OCI-LY3 (cell line): ENCODE data around the gene FRMD4A.

ENCODE experiments used
- H2AFZ ChIP-seq: fragments of 200-600, 300-600 bp; shearing (Covaris generic); 2 replicates; pipeline ENCODE4 v1.6.0; 2014; ENCODE audit warnings: antibody characterized with exemption, low read depth, low read length
- H3K27ac ChIP-seq: fragments of 200-600, 300-600 bp; sonication (generic); 2 replicates; pipeline ENCODE4 v1.5.1; 2014; ENCODE audit warnings: mild to moderate bottlenecking, low read length, moderate library complexity, mixed read lengths
- H3K27me3 ChIP-seq: fragments of 200-600, 300-600 bp; sonication (generic); 2 replicates; pipeline ENCODE4 v1.6.1; 2014; ENCODE audit warnings: low read depth, low read length, mixed read lengths
- H3K36me3 ChIP-seq: fragments of 200-600, 300-600 bp; sonication (generic); replicated peaks from 2 replicates; pipeline ENCODE3; 2014; ENCODE audit warnings: low read depth, low read length, mixed read lengths
- H3K4me1 ChIP-seq: fragments of 300-600, 200-600 bp; sonication (generic); 2 replicates; pipeline ENCODE4 v1.6.1; 2014; ENCODE audit warnings: low read length, mixed read lengths
- H3K4me2 ChIP-seq: fragments of 200-600, 300-600 bp; sonication (generic); 2 replicates; pipeline ENCODE4 v1.6.1; 2014; ENCODE audit warnings: low read length, mixed read lengths
- H3K4me3 ChIP-seq: fragments of 300-600, 200-600 bp; sonication (generic); 2 replicates; pipeline ENCODE4 v1.5.1; 2014; ENCODE audit warnings: antibody characterized with exemption, mild to moderate bottlenecking, low read length, moderate library complexity
- H3K79me2 ChIP-seq: fragments of 300-600, 200-600 bp; shearing (Covaris generic); 2 replicates; pipeline ENCODE4 v1.6.1; 2014; ENCODE audit warnings: mild to moderate bottlenecking, low read length, mixed read lengths
- H3K9ac ChIP-seq: fragments of 300-600, 200-600 bp; shearing (Covaris generic); 2 replicates; pipeline ENCODE4 v1.6.0; 2014; ENCODE audit warnings: mild to moderate bottlenecking, low read length, moderate library complexity
- H3K9me3 ChIP-seq: fragments of 200-600, 300-600 bp; shearing (Covaris generic); 2 replicates; pipeline ENCODE4 v1.6.1; 2014; ENCODE audit warnings: low read length, mixed read lengths; ENCODE audit not compliant: insufficient read depth
- H4K20me1 ChIP-seq: fragments of 200-600, 300-600 bp; sonication (generic); 2 replicates; pipeline ENCODE4 v1.6.1; 2016; ENCODE audit warnings: low read length, mixed read lengths; ENCODE audit not compliant: insufficient read depth
- EZH2phosphoT487 ChIP-seq: fragments of 200-600 bp; shearing (Covaris generic); IDR thresholded peaks from 2 replicates; pipeline ENCODE4 v1.6.1; 2018; ENCODE audit warnings: antibody characterized with exemption, mixed run types, low read depth
- TF ChIP-seq, protein P1 (sequence below): fragments of 200-600, 300-600 bp; sonication (generic); IDR thresholded peaks from 2 replicates; pipeline ENCODE4 v1.5.1; 2014; ENCODE audit warnings: antibody characterized with exemption, low read length, low read depth

Gene FRMD4A

DNA sequence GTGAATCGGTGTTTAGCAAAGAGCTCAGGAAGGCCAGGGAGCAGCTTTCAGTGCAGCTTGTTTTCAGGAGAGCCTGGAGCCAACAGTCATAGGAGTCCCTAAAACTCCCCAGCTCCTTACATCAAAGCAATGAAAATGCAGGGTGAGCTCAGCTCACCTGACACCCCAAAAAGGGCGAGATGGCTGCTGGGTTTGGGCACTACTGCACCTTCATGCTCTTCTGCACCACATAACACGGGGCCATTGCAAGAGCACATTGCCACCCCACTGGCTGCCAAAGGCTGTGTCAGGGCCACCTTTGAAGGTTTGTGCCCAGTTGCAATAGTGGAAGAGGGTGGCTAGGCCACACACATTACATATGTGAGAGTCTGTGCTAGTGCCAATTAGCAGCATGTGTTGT is 25.0 kb upstream of the FRMD4A start:
- Histone ChIP-seq H3K36me3 (no peaks in the 10 kb centered on the region), H3K4me3 (no peak overlapping the region), H3K4me1 (peaks cover 8% of the 10 kb centered on the region), H3K27me3 (peaks cover 33% of the 10 kb centered on the region; the same call in 1 of the 2 replicates), H3K9ac (no peak overlapping the region), H3K4me2 (no peak overlapping the region), H3K79me2 (no peaks in the 10 kb centered on the region), H3K27ac (no peak overlapping the region), H2AFZ (no peak overlapping the region), H4K20me1 (no peaks in the 10 kb centered on the region), H3K9me3 (no peaks in the 10 kb centered on the region)
- no peak for TF ChIP-seq EZH2phosphoT487
- TF ChIP-seq, protein P1, sequence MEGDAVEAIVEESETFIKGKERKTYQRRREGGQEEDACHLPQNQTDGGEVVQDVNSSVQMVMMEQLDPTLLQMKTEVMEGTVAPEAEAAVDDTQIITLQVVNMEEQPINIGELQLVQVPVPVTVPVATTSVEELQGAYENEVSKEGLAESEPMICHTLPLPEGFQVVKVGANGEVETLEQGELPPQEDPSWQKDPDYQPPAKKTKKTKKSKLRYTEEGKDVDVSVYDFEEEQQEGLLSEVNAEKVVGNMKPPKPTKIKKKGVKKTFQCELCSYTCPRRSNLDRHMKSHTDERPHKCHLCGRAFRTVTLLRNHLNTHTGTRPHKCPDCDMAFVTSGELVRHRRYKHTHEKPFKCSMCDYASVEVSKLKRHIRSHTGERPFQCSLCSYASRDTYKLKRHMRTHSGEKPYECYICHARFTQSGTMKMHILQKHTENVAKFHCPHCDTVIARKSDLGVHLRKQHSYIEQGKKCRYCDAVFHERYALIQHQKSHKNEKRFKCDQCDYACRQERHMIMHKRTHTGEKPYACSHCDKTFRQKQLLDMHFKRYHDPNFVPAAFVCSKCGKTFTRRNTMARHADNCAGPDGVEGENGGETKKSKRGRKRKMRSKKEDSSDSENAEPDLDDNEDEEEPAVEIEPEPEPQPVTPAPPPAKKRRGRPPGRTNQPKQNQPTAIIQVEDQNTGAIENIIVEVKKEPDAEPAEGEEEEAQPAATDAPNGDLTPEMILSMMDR, result no peak

DNA sequence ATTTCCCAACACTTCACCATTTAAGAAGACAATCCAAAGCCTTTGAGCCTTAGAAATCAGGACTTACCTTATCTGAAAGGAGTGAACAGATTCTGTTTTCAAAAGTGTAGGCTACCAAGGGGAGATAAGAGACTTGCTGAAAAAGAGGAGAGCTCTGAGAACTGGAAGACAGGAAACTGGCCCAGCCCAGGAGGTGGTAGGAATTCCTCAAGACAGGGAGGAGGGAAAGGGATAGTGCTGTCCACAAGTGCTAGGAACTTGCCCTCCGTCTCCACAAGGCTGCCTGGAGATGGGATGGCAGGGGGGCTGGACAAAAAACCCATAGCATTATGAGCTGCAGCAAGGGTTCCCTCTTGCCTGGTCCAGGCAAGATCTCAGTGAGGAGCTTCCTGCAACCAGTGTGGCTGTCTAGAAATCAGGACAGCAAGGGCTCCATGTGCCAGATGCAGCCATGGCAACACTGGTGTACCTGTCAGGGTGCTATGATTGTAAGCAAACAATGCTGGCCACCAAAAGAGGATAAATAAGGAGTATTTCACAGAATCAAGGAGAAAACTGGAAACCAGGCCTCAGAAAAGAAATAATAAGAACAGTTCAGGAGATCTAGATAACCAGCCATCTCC is 22.7 kb upstream of the FRMD4A start:
- no peaks in the 10 kb centered on the region for H4K20me1 ChIP-seq
- H3K9me3 ChIP-seq, result no peaks in the 10 kb centered on the region
- H2AFZ ChIP-seq, result no peak overlapping the region
- H3K27ac ChIP-seq, result no peak overlapping the region
- H3K36me3 ChIP-seq, result no peaks in the 10 kb centered on the region
- TF ChIP-seq, protein P1, result no peak
- no peak for TF ChIP-seq EZH2phosphoT487
- H3K27me3 ChIP-seq, result peaks cover 33% of the 10 kb centered on the region; the same call in 1 of the 2 replicates
- H3K79me2 ChIP-seq, result no peaks in the 10 kb centered on the region
- no peaks in the 10 kb centered on the region for H3K4me1 ChIP-seq
- no peak overlapping the region for H3K4me3 ChIP-seq
- H3K9ac ChIP-seq, result no peak overlapping the region
- H3K4me2 ChIP-seq, result no peak overlapping the region

DNA sequence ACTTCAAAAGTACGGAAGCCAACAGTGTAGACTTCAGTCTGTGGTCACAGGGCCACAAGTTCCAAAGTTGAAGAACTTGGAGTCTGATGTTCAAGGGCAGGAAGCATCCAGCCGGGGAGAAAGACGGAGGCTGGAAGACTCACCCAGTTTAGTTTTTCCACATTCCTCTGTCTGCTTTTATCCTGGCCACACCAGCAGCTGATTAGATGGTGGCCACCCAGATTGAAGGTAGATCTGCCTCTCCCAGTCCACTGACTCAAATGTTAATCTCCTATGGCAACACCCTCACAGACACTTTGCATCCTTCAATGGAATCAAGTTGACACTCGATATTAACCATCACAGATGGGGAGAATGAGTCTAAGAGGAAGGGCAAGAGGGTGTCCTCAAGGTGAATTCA is 19.3 kb upstream of the FRMD4A start:
- TF ChIP-seq, protein P1, result no peak
- no peak for TF ChIP-seq EZH2phosphoT487
- H3K79me2 ChIP-seq, result no peaks in the 10 kb centered on the region
- H3K9ac ChIP-seq, result no peak overlapping the region
- no peaks in the 10 kb centered on the region for H3K36me3 ChIP-seq
- peaks cover 26% of the 10 kb centered on the region; the same call in 1 of the 2 replicates for H3K27me3 ChIP-seq
- H3K4me1 ChIP-seq, result no peaks in the 10 kb centered on the region
- no peak overlapping the region for H3K27ac ChIP-seq
- H3K4me2 ChIP-seq, result no peak overlapping the region
- H2AFZ ChIP-seq, result no peak overlapping the region
- H3K4me3 ChIP-seq, result no peak overlapping the region
- H4K20me1 ChIP-seq, result no peaks in the 10 kb centered on the region
- no peaks in the 10 kb centered on the region for H3K9me3 ChIP-seq

DNA sequence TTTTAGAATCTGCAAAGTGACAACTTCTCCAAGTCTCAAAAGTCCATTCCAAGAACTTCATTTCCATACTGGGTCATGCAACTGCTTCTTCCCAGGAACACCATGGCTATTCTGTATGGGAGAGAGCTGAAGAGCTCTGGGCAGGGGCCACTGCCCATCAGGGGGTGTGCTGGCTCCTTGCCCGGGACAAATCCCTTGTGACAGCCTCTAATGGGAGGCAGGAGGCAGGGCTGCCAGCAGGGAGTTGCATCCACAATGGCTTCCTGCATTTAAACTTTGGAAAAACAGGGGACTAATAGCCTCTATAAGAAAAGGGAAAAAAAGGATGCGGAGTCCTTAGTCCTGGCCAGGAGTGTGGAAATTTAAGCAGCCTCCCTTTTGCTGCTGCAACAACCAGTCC is 18.4 kb upstream of the FRMD4A start:
- H3K4me3 ChIP-seq, result no peak overlapping the region

More for the DNA sequence above, 18.4 kb upstream of the FRMD4A start:
- Histone ChIP-seq H3K79me2 (no peaks in the 10 kb centered on the region), H4K20me1 (no peaks in the 10 kb centered on the region), H3K4me1 (no peaks in the 10 kb centered on the region), H3K27ac (no peak overlapping the region), H2AFZ (no peak overlapping the region), H3K9me3 (no peaks in the 10 kb centered on the region), H3K36me3 (no peaks in the 10 kb centered on the region), H3K4me2 (no peak overlapping the region), H3K27me3 (peaks cover 26% of the 10 kb centered on the region), H3K9ac (no peak overlapping the region)
- no peak for TF ChIP-seq EZH2phosphoT487
